PC-3 (cell line): Measurements from ENCODE around the gene ARID5B. TPM values are rescaled to one million over a fixed set of nuclear protein-coding genes. Genes with fewer than 3 reads are reported as not detected.

Experiments used
- ATAC-seq: fragments of 200-7000 bp; cut with Tn5 transposase; 2 replicates; pipeline ENCODE4 v1.9.1; 2020; ENCODE audit warnings: mild to moderate bottlenecking, moderate library complexity
- BruUV-seq: library from RNA; stranded (reverse); fragments of 400-500 nt; replicated peaks from 2 replicates; lab custom pipeline; 2021; lab: Mats Ljungman, UMichigan
- CTCF ChIA-PET: fragments of 300-600 bp; sonication (Branson Sonifier 250); formaldehyde crosslinking; loops from one replicate; lab custom pipeline; 2022; ENCODE audit warnings: antibody characterized with exemption; lab: Charles Lee
- POLR2A ChIA-PET: fragments of 300-600 bp; sonication (Branson Sonifier 250); formaldehyde crosslinking; loops from one replicate; lab custom pipeline; 2022; ENCODE audit warnings: antibody characterized with exemption; ENCODE audit not compliant: unreplicated experiment; lab: Charles Lee
- DNase-seq: peaks from one replicate; pipeline ENCODE4 v3.0.0-alpha.2; 2015
- H2AFZ ChIP-seq: fragments of 300-600 bp; sonication (generic); 2 replicates; pipeline ENCODE4 v1.6.0; 2016; ENCODE audit warnings: antibody characterized with exemption, low read length
- H3F3A ChIP-seq: fragments of 300-600 bp; sonication (generic); one replicate; pipeline ENCODE4 v1.6.0; 2017; ENCODE audit warnings: antibody characterized with exemption, low read length, control low read depth, mild to moderate bottlenecking; ENCODE audit not compliant: unreplicated experiment
- H3K27ac ChIP-seq: fragments of 300-600 bp; sonication (generic); 2 replicates; pipeline ENCODE4 v1.5.1; 2016; ENCODE audit warnings: mild to moderate bottlenecking, low read length
- H3K27me3 ChIP-seq: fragments of 300-600 bp; sonication (generic); 2 replicates; pipeline ENCODE4 v1.6.1; 2016; ENCODE audit warnings: low read length, mixed read lengths
- H3K36me3 ChIP-seq: fragments of 300-600 bp; sonication (generic); 2 replicates; pipeline ENCODE4 v1.6.1; 2016; ENCODE audit warnings: low read depth, mixed run types, low read length, mixed read lengths
- H3K4me1 ChIP-seq: fragments of 300-600 bp; sonication (generic); 2 replicates; pipeline ENCODE4 v1.5.1; 2016; ENCODE audit warnings: low read length; ENCODE audit not compliant: insufficient read depth
- H3K4me2 ChIP-seq: fragments of 300-600 bp; sonication (generic); 2 replicates; pipeline ENCODE4 v1.6.0; 2016; ENCODE audit warnings: low read length
- H3K4me3 ChIP-seq: fragments of 300-600 bp; sonication (generic); 2 replicates; pipeline ENCODE4 v1.5.1; 2016; ENCODE audit warnings: mild to moderate bottlenecking, low read length, mixed read lengths
- H3K79me2 ChIP-seq: fragments of 300-600 bp; sonication (generic); 2 replicates; pipeline ENCODE4 v1.6.1; 2017; ENCODE audit warnings: low read length, mixed read lengths
- H3K9ac ChIP-seq: fragments of 300-600 bp; sonication (generic); 2 replicates; pipeline ENCODE4 v1.6.0; 2016; ENCODE audit warnings: mild to moderate bottlenecking, low read length
- H3K9me2 ChIP-seq: fragments of 300-600 bp; sonication (generic); replicated peaks from 2 replicates; pipeline ENCODE4 v1.6.1; 2016; ENCODE audit warnings: mixed run types, low read length, mixed read lengths
- H3K9me3 ChIP-seq: fragments of 300-600 bp; sonication (generic); 2 replicates; pipeline ENCODE4 v1.6.1; 2016; ENCODE audit warnings: low read length, mixed read lengths
- H4K20me1 ChIP-seq: fragments of 300-600 bp; sonication (generic); 2 replicates; pipeline ENCODE4 v1.6.1; 2016; ENCODE audit warnings: low read length, mixed read lengths
- CTCF ChIP-seq: fragments of 300-600 bp; sonication (generic); conservative IDR thresholded peaks from 2 replicates; pipeline ENCODE4 v1.5.1; 2017; ENCODE audit warnings: antibody characterized with exemption, low read depth, mild to moderate bottlenecking, low read length
- EZH2 ChIP-seq: fragments of 300-600 bp; sonication (generic); IDR thresholded peaks from one replicate; pipeline ENCODE4 v1.6.1; 2017; ENCODE audit warnings: antibody characterized with exemption, mild to moderate bottlenecking, low read length; ENCODE audit not compliant: unreplicated experiment
- EZH2phosphoT487 ChIP-seq: fragments of 300-600 bp; sonication (generic); IDR thresholded peaks from 2 replicates; pipeline ENCODE4 v1.6.1; 2018; ENCODE audit warnings: mild to moderate bottlenecking, antibody characterized with exemption, low read length, borderline replicate concordance
- intact Hi-C: fragments of 100-400 bp; cut with micrococcal nuclease; formaldehyde crosslinking; loops from 2 replicates; pipeline ENCODE4 v1.9.0; 2023
- total RNA-seq: library from RNA; depleted of rRNA; stranded (reverse); fragments of >200 nt; gene quantifications from 2 replicates; pipeline ENCODE4 v1.2.3, GENCODE V29; 2014

Gene ARID5B
- total RNA-seq, 1 experiment from 2014 or later = 26.4 TPM

- no peak for TF ChIP-seq CTCF
- no peak for TF ChIP-seq EZH2phosphoT487
- no peak for TF ChIP-seq EZH2
- Histone ChIP-seq H2AFZ (no peak overlapping the region), H3K9me2 (no peaks in the 10 kb centered on the region), H3K9ac (no peak overlapping the region), H3K36me3 (no peaks in the 10 kb centered on the region), H3K27me3 (no peaks in the 10 kb centered on the region), H3K9me3 (no peaks in the 10 kb centered on the region), H3K27ac (no peak overlapping the region), H3K4me3 (no peak overlapping the region), H3K4me2 (no peak overlapping the region), H3F3A (no peaks in the 10 kb centered on the region), H3K4me1 (no peaks in the 10 kb centered on the region), H4K20me1 (no peaks in the 10 kb centered on the region), H3K79me2 (no peaks in the 10 kb centered on the region)
- DNase-seq = no peak
- intact Hi-C loops = loop anchor here (2.0 kb wide), 1 partner anchor 27 kb away; no protein-coding TSS in a partner anchor
- POLR2A ChIA-PET = no interaction called here
- no peak for ATAC-seq
- BruUV-seq = no TSS peak
- CTCF ChIA-PET = interaction anchor here (0.6 kb wide), 1 partner anchor 90 kb away, joined by 3 read pairs; no protein-coding TSS in a partner anchor
Observed at GRCh38 chr10:61993711-61994401, 92.4 kb downstream of the ARID5B start.

- CTCF ChIA-PET = interaction anchor here (0.6 kb wide), 1 partner anchor 91 kb away, joined by 3 read pairs; no protein-coding TSS in a partner anchor
- BruUV-seq = no TSS peak
- Histone ChIP-seq H3K4me2 (no peak overlapping the region), H3K9me3 (no peaks in the 10 kb centered on the region), H3K27me3 (no peaks in the 10 kb centered on the region), H4K20me1 (no peaks in the 10 kb centered on the region), H3K4me1 (no peaks in the 10 kb centered on the region), H3K79me2 (no peaks in the 10 kb centered on the region), H3F3A (no peaks in the 10 kb centered on the region), H3K9ac (no peak overlapping the region), H3K9me2 (no peaks in the 10 kb centered on the region), H3K27ac (no peak overlapping the region), H3K4me3 (no peak overlapping the region), H2AFZ (no peak overlapping the region), H3K36me3 (no peaks in the 10 kb centered on the region)
- intact Hi-C loops = no loop called here
- ATAC-seq (no peak), DNase-seq (no peak)
- POLR2A ChIA-PET = no interaction called here
- TF ChIP-seq EZH2phosphoT487 = no peak
- TF ChIP-seq EZH2 = no peak
- TF ChIP-seq CTCF = no peak
Observed at GRCh38 chr10:61994405-61995219, 93.1 kb downstream of the ARID5B start.

GRCh38 chr10:61995220-61995503 is 93.7 kb downstream of the ARID5B start:
- Histone ChIP-seq H4K20me1 (no peaks in the 10 kb centered on the region), H3K4me1 (no peaks in the 10 kb centered on the region), H3K9me3 (no peaks in the 10 kb centered on the region), H3K79me2 (no peaks in the 10 kb centered on the region), H3F3A (no peaks in the 10 kb centered on the region), H3K27ac (no peak overlapping the region), H3K9me2 (no peaks in the 10 kb centered on the region), H3K27me3 (no peaks in the 10 kb centered on the region), H3K36me3 (no peaks in the 10 kb centered on the region), H3K4me3 (no peak overlapping the region), H3K9ac (no peak overlapping the region), H3K4me2 (no peak overlapping the region), H2AFZ (no peak overlapping the region)
- no TSS peak for BruUV-seq
- no peak for TF ChIP-seq EZH2phosphoT487
- no peak for TF ChIP-seq EZH2
- TF ChIP-seq CTCF = no peak
- ATAC-seq (no peak), DNase-seq (no peak)
- ChIA-PET CTCF (no interaction called here), POLR2A (no interaction called here)
- intact Hi-C loops = no loop called here
